Prostate gland (tissue), 2 donors: ENCODE results near the gene TMEM117. TPM values are rescaled to one million over a fixed set of nuclear protein-coding genes. Genes with fewer than 3 reads are reported as not detected.

ENCODE experiments used
- DNase-seq: peaks from one replicate; pipeline ENCODE4 v3.0.0-alpha.2; 2019; ENCODE audit warnings: low spot score
- H3K27ac ChIP-seq, 2 donors: fragments of 200-600 bp; sonication (generic); 2 replicates each; pipeline ENCODE4 v1.5.1; 2017 to 2019
- H3K27me3 ChIP-seq: fragments of 200-600 bp; sonication (generic); replicated peaks from 2 replicates; pipeline ENCODE4 v1.5.1; 2019; ENCODE audit not compliant: insufficient read depth
- H3K36me3 ChIP-seq, 2 donors: fragments of 200-600 bp; sonication (generic); 1 replicate in 1 of 2; 2 replicates in 1 of 2; pipeline versions ENCODE4 v1.5.1 to v1.8.1; 2017 to 2019
- H3K4me1 ChIP-seq: fragments of 200-600 bp; sonication (generic); replicated peaks from 2 replicates; pipeline ENCODE4 v1.5.1; 2019
- H3K4me3 ChIP-seq, 2 donors: fragments of 200-600 bp; sonication (generic); 2 replicates each; pipeline ENCODE4 v1.5.1; 2017 to 2019
- H3K9me3 ChIP-seq: fragments of 200-600 bp; sonication (generic); 2 replicates; pipeline ENCODE4 v1.5.1; 2017
- POLR2A ChIP-seq: fragments of 450-650 bp; IDR thresholded peaks from one replicate; pipeline ENCODE4 v1.6.1; 2016; ENCODE audit warnings: antibody characterized with exemption, mild to moderate bottlenecking
- POLR2AphosphoS5 ChIP-seq: sonication (generic); formaldehyde crosslinking; IDR thresholded peaks from one replicate; pipeline ENCODE4 v1.6.1; 2017; ENCODE audit warnings: antibody characterized with exemption
- WGBS: methylation state at CpG from one replicate; pipeline ENCODE4 v1.1.5; 2018; 5-methylcytosine and 5-hydroxymethylcytosine counted together
- intact Hi-C: fragments of 100-400 bp; cut with DNase I; formaldehyde crosslinking; loops from one replicate; pipeline ENCODE4 v1.14.2; 2022
- total RNA-seq, 2 donors: library from RNA; depleted of rRNA; stranded (reverse); fragments of >200 nt; gene quantifications; one replicate each; pipeline ENCODE4 v1.1.0, GENCODE V29; 2016
- TF ChIP-seq, protein P1 (sequence below), 4 experiments: fragments of 200-600 bp in 2 of 4; fragments of 450-650 bp in 2 of 4; sonication (generic) in 2 of 4; IDR thresholded peaks; 1 replicate in 3 of 4; 2 replicates in 1 of 4; pipeline ENCODE4 v1.5.1; 2016 to 2019; ENCODE audit warnings: antibody characterized with exemption in 4 of 4, mild to moderate bottlenecking in 2 of 4, moderate library complexity in 2 of 4

TMEM117 gene
- total RNA-seq, 2 donors from 2014 or later: 15.5 to 26.5 TPM

- DNase-seq: no peak
- H3K4me3 ChIP-seq: no peak overlapping the region
- H3K9me3 ChIP-seq: no peaks in the 10 kb centered on the region
- TF ChIP-seq POLR2A (no peak), POLR2AphosphoS5 (no peak)
- TF ChIP-seq, protein P1, sequence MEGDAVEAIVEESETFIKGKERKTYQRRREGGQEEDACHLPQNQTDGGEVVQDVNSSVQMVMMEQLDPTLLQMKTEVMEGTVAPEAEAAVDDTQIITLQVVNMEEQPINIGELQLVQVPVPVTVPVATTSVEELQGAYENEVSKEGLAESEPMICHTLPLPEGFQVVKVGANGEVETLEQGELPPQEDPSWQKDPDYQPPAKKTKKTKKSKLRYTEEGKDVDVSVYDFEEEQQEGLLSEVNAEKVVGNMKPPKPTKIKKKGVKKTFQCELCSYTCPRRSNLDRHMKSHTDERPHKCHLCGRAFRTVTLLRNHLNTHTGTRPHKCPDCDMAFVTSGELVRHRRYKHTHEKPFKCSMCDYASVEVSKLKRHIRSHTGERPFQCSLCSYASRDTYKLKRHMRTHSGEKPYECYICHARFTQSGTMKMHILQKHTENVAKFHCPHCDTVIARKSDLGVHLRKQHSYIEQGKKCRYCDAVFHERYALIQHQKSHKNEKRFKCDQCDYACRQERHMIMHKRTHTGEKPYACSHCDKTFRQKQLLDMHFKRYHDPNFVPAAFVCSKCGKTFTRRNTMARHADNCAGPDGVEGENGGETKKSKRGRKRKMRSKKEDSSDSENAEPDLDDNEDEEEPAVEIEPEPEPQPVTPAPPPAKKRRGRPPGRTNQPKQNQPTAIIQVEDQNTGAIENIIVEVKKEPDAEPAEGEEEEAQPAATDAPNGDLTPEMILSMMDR (IDR thresholded peaks at IDR 0.05): no peak
- intact Hi-C loops: no loop called here
- no peak overlapping the region for H3K27ac ChIP-seq
- 69% methylated on average over 4 of the region's 4 CpGs for WGBS
- no peaks in the 10 kb centered on the region for H3K4me1 ChIP-seq
- no peaks in the 10 kb centered on the region for H3K27me3 ChIP-seq
- H3K36me3 ChIP-seq: no peaks in the 10 kb centered on the region
These were observed 388.7 kb downstream of the TMEM117 start for GRCh38 chr12:44224399-44225148.

DNA sequence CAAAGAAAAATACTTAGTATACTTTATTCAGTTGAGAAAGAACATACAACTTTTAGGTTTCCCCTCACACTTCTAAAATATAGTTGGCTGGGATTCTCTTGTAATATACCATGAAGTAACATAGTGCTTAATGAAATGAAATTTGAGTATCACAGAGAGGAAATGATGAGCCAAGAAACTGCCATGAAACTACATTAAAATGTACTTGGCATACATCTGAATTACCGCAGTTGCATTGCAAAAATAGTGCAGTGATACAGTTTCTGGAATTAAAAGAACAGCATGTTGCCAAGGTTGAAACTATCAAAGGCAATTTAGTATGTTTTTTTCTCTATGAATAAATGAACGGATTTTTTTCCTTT, 389.2 kb downstream of the TMEM117 start:
- no peak for DNase-seq
- Histone ChIP-seq H3K4me1 (no peaks in the 10 kb centered on the region), H3K36me3 (no peaks in the 10 kb centered on the region), H3K27me3 (no peaks in the 10 kb centered on the region), H3K4me3 (no peak overlapping the region), H3K9me3 (no peaks in the 10 kb centered on the region), H3K27ac (no peak overlapping the region)
- intact Hi-C loops: no loop called here
- TF ChIP-seq, protein P1 (IDR thresholded peaks at IDR 0.05): no peak
- TF ChIP-seq POLR2A: no peak
- no peak for TF ChIP-seq POLR2AphosphoS5
- 26% methylated on average over 2 of the region's 2 CpGs for WGBS

DNA sequence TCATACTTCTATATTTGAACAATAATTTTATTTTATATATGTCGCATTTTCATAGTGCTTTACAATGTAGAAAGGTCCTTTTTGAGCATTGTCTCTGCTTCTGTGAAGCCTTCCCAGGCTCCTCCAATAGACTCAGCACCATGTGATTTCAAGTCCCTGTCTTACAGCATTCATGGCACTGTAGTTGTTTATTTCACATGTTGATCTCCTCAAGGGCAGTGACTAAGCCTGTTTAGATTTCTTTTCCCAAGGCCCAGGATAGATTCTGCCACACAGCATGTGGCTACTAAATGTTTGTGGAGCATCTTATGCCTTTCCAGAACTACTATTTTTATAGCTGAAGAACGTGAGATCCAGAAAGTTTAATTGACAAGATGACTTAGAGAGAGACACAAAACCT, 391.7 kb downstream of the TMEM117 start:
- Histone ChIP-seq H3K36me3 (no peaks in the 10 kb centered on the region), H3K9me3 (no peaks in the 10 kb centered on the region), H3K4me3 (no peak overlapping the region), H3K27ac (no peak overlapping the region), H3K4me1 (no peaks in the 10 kb centered on the region), H3K27me3 (no peaks in the 10 kb centered on the region)
- intact Hi-C loops: no loop called here
- TF ChIP-seq, protein P1 (IDR thresholded peaks at IDR 0.05): no peak
- TF ChIP-seq POLR2AphosphoS5 (no peak), POLR2A (no peak)
- 64% methylated on average over 2 of the region's 2 CpGs for WGBS
- DNase-seq: no peak

DNA sequence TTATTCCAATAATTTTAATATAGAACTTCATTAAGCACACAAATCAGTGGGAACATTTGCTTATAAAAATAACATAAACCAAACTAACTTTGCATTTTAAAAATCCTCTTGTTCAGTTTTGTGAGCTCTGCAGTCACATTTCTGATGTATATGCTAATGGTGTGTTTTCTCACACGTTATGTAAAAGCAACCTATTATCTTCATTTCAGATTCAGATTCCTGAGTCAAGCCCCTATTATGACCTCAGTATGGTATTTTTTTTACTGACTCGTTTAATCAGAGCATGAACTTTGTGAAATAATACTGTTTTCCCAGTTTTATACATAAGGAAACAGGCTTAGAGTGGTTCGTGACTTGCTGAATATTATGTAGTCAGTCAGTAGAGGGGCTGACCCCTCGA, 394.0 kb downstream of the TMEM117 start:
- H3K4me1 ChIP-seq: no peaks in the 10 kb centered on the region
- TF ChIP-seq, protein P1 (IDR thresholded peaks at IDR 0.05): no peak
- TF ChIP-seq POLR2A: no peak
- no peak for TF ChIP-seq POLR2AphosphoS5
- H3K36me3 ChIP-seq: no peaks in the 10 kb centered on the region
- intact Hi-C loops: no loop called here
- 80% methylated on average over 4 of the region's 4 CpGs for WGBS
- no peaks in the 10 kb centered on the region for H3K27me3 ChIP-seq
- no peak overlapping the region for H3K27ac ChIP-seq
- H3K9me3 ChIP-seq: no peaks in the 10 kb centered on the region
- DNase-seq: no peak
- H3K4me3 ChIP-seq: no peak overlapping the region

DNA sequence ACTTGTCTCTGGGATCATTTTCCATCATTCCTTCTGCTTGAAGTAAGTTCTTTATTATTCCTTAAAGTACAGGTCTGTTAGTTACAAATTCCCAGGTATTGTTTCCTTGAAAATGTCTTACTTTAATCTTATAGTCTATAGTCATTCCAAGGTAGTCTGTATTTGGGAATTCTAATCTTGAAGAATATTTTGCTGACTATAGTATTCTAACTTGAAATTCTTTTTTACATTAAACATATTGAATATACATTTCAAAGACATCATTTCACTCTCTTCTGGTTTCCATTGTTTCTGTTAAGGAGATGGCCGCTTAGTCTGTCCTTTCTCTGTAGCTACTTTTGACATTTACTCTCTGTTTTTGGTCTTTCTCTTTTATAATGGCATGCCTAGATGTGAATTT, 399.8 kb downstream of the TMEM117 start:
- no peaks in the 10 kb centered on the region for H3K36me3 ChIP-seq
- WGBS: 96% methylated on average over 1 of the region's 1 CpG
- no peak for DNase-seq
- no peaks in the 10 kb centered on the region for H3K4me1 ChIP-seq
- TF ChIP-seq POLR2A (no peak), POLR2AphosphoS5 (no peak)
- TF ChIP-seq, protein P1 (IDR thresholded peaks at IDR 0.05): no peak
- H3K4me3 ChIP-seq: no peak overlapping the region
- intact Hi-C loops: no loop called here
- no peaks in the 10 kb centered on the region for H3K9me3 ChIP-seq
- no peak overlapping the region for H3K27ac ChIP-seq
- H3K27me3 ChIP-seq: no peaks in the 10 kb centered on the region
